SK-N-SH (cell line): ENCODE results near the gene RLBP1. TPM values are rescaled to one million over a fixed set of nuclear protein-coding genes. Genes with fewer than 3 reads are reported as not detected.

ENCODE experiments used
- CTCF ChIA-PET: fragments of 300-600, 350-600 bp; formaldehyde crosslinking; extraction: SDS; loops from one replicate; lab custom pipeline; 2021; lab: Yijun Ruan, JAX
- POLR2A ChIA-PET: fragments of 350-600 bp; sonication (Branson Sonifier 250); formaldehyde crosslinking; extraction: SDS; loops from one replicate; lab custom pipeline; 2020; ENCODE audit warnings: antibody characterized with exemption, inconsistent platforms; lab: Yijun Ruan, JAX
- DNase-seq: peaks from one replicate; pipeline ENCODE4 v3.0.0; 2012
- H2AFZ ChIP-seq: fragments of 200-600 bp; sonication (generic); 2 replicates; pipeline ENCODE4 v1.8.1; 2016; ENCODE audit warnings: antibody characterized with exemption, mild to moderate bottlenecking, low read depth
- H3F3A ChIP-seq: fragments of 200-600 bp; sonication (generic); replicated peaks from 2 replicates; pipeline ENCODE3; 2016; ENCODE audit warnings: antibody characterized with exemption, mild to moderate bottlenecking; ENCODE audit not compliant: insufficient read depth
- H3K27ac ChIP-seq, 2 experiments: fragments of 200-500 bp in 1 of 2; fragments of 200-600 bp in 1 of 2; sonication (Bioruptor generic) in 1 of 2; sonication (generic), shearing (Covaris generic) in 1 of 2; 2 replicates each; pipeline versions ENCODE4 v1.5.1 to v1.6.1; 2014 to 2016; ENCODE audit warnings: low read depth in 2 of 2, inconsistent platforms in 1 of 2, low read length in 1 of 2, mild to moderate bottlenecking in 1 of 2, mixed read lengths in 1 of 2
- H3K27me3 ChIP-seq: fragments of 200-600 bp; sonication (generic), shearing (Covaris generic); 2 replicates; pipeline ENCODE4 v1.6.1; 2016; ENCODE audit warnings: mixed run types; ENCODE audit not compliant: insufficient read depth
- H3K36me3 ChIP-seq, 2 experiments: fragments of 200-500 bp in 1 of 2; fragments of 200-600 bp in 1 of 2; sonication (Bioruptor generic) in 1 of 2; sonication (generic) in 1 of 2; replicated peaks in 1 of 2; 2 replicates each; pipeline versions ENCODE3 to v1.5.1; 2014 to 2016; ENCODE audit warnings: low read length in 1 of 2, mild to moderate bottlenecking in 1 of 2; ENCODE audit not compliant: insufficient read depth in 2 of 2, control insufficient read depth in 1 of 2
- H3K4me1 ChIP-seq, 2 experiments: fragments of 200-500 bp in 1 of 2; fragments of 200-600 bp in 1 of 2; sonication (Bioruptor generic) in 1 of 2; sonication (generic), shearing (Covaris generic) in 1 of 2; 2 replicates each; pipeline versions ENCODE4 v1.5.1 to v1.6.1; 2014 to 2016; ENCODE audit warnings: low read depth in 1 of 2, low read length in 1 of 2, mixed run types in 1 of 2; ENCODE audit not compliant: insufficient read depth in 2 of 2, control insufficient read depth in 1 of 2
- H3K4me2 ChIP-seq: fragments of 200-600 bp; sonication (generic), shearing (Covaris generic); 2 replicates; pipeline ENCODE4 v1.6.1; 2017; ENCODE audit warnings: mixed run types
- H3K4me3 ChIP-seq, 2 experiments: fragments of 200-500 bp in 1 of 2; fragments of 200-600 bp in 1 of 2; sonication (Bioruptor generic) in 1 of 2; sonication (generic), shearing (Covaris generic) in 1 of 2; 2 replicates each; pipeline versions ENCODE4 v1.5.1 to v1.8.1; 2014 to 2016; ENCODE audit warnings: low read depth in 2 of 2, inconsistent platforms in 1 of 2, low read length in 1 of 2, mild to moderate bottlenecking in 1 of 2, mixed read lengths in 1 of 2, moderate library complexity in 1 of 2
- H3K79me2 ChIP-seq: fragments of 200-600 bp; sonication (generic); 2 replicates; pipeline ENCODE4 v1.8.1; 2017; ENCODE audit warnings: mild to moderate bottlenecking; ENCODE audit not compliant: insufficient read depth
- H3K9ac ChIP-seq: fragments of 200-600 bp; sonication (generic); 2 replicates; pipeline ENCODE4 v1.6.1; 2017; ENCODE audit warnings: mixed run types
- H3K9me2 ChIP-seq: fragments of 200-600 bp; sonication (generic); 2 replicates; pipeline ENCODE4 v1.6.1; 2017; ENCODE audit warnings: mixed run types
- H3K9me3 ChIP-seq: fragments of 200-600 bp; sonication (generic); 2 replicates; pipeline ENCODE4 v1.6.1; 2017; ENCODE audit warnings: mixed run types, mild to moderate bottlenecking, moderate library complexity
- H4K20me1 ChIP-seq: fragments of 200-600 bp; sonication (generic); 2 replicates; pipeline ENCODE4 v1.6.1; 2017; ENCODE audit warnings: mild to moderate bottlenecking, mixed run types; ENCODE audit not compliant: insufficient read depth
- ELF1 ChIP-seq: IDR thresholded peaks from 2 replicates; pipeline ENCODE4 v1.4.0; 2012
- EP300 ChIP-seq, 2 experiments: IDR thresholded peaks; 2 replicates each; pipeline versions ENCODE4 v1.4.0 to v1.6.1; 2012; ENCODE audit warnings: borderline replicate concordance in 1 of 2, low read depth in 1 of 2, low read length in 1 of 2
- GABPA ChIP-seq: IDR thresholded peaks from 2 replicates; pipeline ENCODE4 v1.4.0; 2012; ENCODE audit warnings: low read depth, mild to moderate bottlenecking
- JUND ChIP-seq: IDR thresholded peaks from 2 replicates; pipeline ENCODE4 v1.4.0; 2012
- MEF2A ChIP-seq: IDR thresholded peaks from 2 replicates; pipeline ENCODE4 v1.4.0; 2012; ENCODE audit warnings: low read depth, borderline replicate concordance
- RCOR1 ChIP-seq: fragments of 150-350 bp; IDR thresholded peaks from 2 replicates; pipeline ENCODE4 v1.6.1; 2017; ENCODE audit warnings: antibody characterized with exemption, low read length
- RFX5 ChIP-seq: IDR thresholded peaks from 2 replicates; pipeline ENCODE4 v1.6.1; 2012; ENCODE audit warnings: mild to moderate bottlenecking, improper control_type of control experiment, low read length
- RXRA ChIP-seq: IDR thresholded peaks from 2 replicates; pipeline ENCODE4 v1.4.0; 2012; ENCODE audit warnings: low read depth, mild to moderate bottlenecking, borderline replicate concordance
- SIN3A ChIP-seq: IDR thresholded peaks from 2 replicates; pipeline ENCODE4 v1.6.1; 2012; ENCODE audit warnings: low read depth, mild to moderate bottlenecking, low read length, moderate library complexity, borderline replicate concordance
- SMC3 ChIP-seq: IDR thresholded peaks from 2 replicates; pipeline ENCODE4 v1.6.1; 2012; ENCODE audit warnings: low read depth, low read length, improper control_type of control experiment
- TAF1 ChIP-seq: IDR thresholded peaks from 2 replicates; pipeline ENCODE4 v1.6.1; 2012; ENCODE audit warnings: low read depth, mild to moderate bottlenecking, low read length, moderate library complexity, borderline replicate concordance
- TEAD4 ChIP-seq: IDR thresholded peaks from 2 replicates; pipeline ENCODE4 v1.4.0; 2012; ENCODE audit warnings: mild to moderate bottlenecking, borderline replicate concordance; ENCODE audit not compliant: insufficient read depth
- YY1 ChIP-seq: IDR thresholded peaks from 2 replicates; pipeline ENCODE4 v1.4.0; 2012; ENCODE audit warnings: low read depth, mild to moderate bottlenecking
- WGBS: methylation state at CpG from one replicate; pipeline ENCODE4 v1.1.6; 2017; ENCODE audit warnings: low lambda C conversion rate; 5-methylcytosine and 5-hydroxymethylcytosine counted together
- polyA plus RNA-seq, 3 experiments: library from polyadenylated mRNA; depleted of rRNA; stranded (reverse); fragments of >200 nt; gene quantifications; 2 replicates each; pipeline ENCODE4 v1.2.3, GENCODE V29; 2012
- TF ChIP-seq, protein P1 (sequence below): IDR thresholded peaks from 2 replicates; pipeline ENCODE4 v1.4.0; 2012; ENCODE audit warnings: low read depth
- TF ChIP-seq, protein P2 (sequence below): fragments of 200-600 bp; sonication (generic); IDR thresholded peaks from 2 replicates; pipeline ENCODE4 v1.6.1; 2017; ENCODE audit warnings: antibody characterized with exemption, mild to moderate bottlenecking, moderate library complexity
- TF ChIP-seq, protein P3 (sequence below): IDR thresholded peaks from 2 replicates; pipeline ENCODE4 v1.4.0; 2012; ENCODE audit warnings: low read depth, borderline replicate concordance
- TF ChIP-seq, protein P4 (sequence below): fragments of 150-350 bp; IDR thresholded peaks from 2 replicates; pipeline ENCODE4 v1.6.1; 2016; ENCODE audit warnings: mild to moderate bottlenecking, low read depth, low read length
- TF ChIP-seq, protein P5 (sequence below): IDR thresholded peaks from 2 replicates; pipeline ENCODE4 v1.4.0; 2012; ENCODE audit warnings: low read depth, borderline replicate concordance

The RLBP1 gene
- polyA plus RNA-seq, 1 of the 3 experiments (the other 2 are of a cell fraction): not detected

DNA sequence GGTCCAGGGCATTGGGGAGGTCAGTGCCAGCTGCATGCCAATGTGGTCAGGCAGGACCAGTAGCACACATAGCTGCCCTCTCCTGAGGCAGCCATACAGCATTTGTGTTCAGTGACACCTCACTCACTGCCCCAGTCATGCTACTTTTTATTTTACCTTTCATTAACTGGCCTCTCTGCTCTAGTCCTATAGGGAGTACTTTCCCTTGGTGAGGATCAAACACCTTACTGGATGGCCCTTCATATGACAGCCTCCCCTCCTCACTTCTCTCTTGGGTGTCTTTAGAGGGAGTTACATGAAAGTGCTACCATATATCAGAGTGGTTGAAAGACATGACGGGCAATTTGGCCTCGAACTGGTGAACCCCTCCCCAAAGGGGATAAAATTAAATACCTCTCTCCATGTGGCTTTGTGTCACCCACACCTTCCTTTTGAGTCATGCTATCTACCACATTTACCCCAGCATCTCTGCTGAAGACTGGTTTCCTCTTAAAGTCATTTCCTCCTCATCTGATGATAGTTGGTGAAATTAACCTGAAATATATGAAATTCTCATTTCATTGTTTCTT, 17.6 kb downstream of the RLBP1 start:
- Histone ChIP-seq H3K4me3 (no peak overlapping the region), H3F3A (peaks cover 3% of the 10 kb centered on the region), H2AFZ (no peak overlapping the region), H3K9ac (no peak overlapping the region), H3K27me3 (no peaks in the 10 kb centered on the region), H3K4me2 (no peak overlapping the region), H3K9me3 (no peaks in the 10 kb centered on the region), H4K20me1 (no peaks in the 10 kb centered on the region), H3K27ac (no peak overlapping the region), H3K9me2 (no peaks in the 10 kb centered on the region), H3K4me1 (no peaks in the 10 kb centered on the region; a peak in 1 of 4 replicates), H3K79me2 (no peaks in the 10 kb centered on the region), H3K36me3 (peaks cover 0 to 3% of the 10 kb centered on the region in 2 experiments)
- POLR2A ChIA-PET: no interaction called here
- no peak for DNase-seq
- CTCF ChIA-PET: interaction anchor here (1.1 to 1.2 kb wide), 2 partner anchors 9 to 128 kb away, joined by 3 read pairs; no protein-coding TSS in a partner anchor
- WGBS: 54% methylated on average over 2 of the region's 2 CpGs
- TF ChIP-seq, protein P1, sequence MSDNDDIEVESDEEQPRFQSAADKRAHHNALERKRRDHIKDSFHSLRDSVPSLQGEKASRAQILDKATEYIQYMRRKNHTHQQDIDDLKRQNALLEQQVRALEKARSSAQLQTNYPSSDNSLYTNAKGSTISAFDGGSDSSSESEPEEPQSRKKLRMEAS: no peak
- no peak for TF ChIP-seq RCOR1
- TF ChIP-seq TEAD4: no peak
- no peak for TF ChIP-seq SIN3A
- TF ChIP-seq EP300 (IDR thresholded peaks at IDR 0.05; ENCODE audit: borderline replicate concordance in 1 of 2, low read depth in 1 of 2, low read length in 1 of 2): no peak
- no peak for TF ChIP-seq JUND
- TF ChIP-seq, protein P2, sequence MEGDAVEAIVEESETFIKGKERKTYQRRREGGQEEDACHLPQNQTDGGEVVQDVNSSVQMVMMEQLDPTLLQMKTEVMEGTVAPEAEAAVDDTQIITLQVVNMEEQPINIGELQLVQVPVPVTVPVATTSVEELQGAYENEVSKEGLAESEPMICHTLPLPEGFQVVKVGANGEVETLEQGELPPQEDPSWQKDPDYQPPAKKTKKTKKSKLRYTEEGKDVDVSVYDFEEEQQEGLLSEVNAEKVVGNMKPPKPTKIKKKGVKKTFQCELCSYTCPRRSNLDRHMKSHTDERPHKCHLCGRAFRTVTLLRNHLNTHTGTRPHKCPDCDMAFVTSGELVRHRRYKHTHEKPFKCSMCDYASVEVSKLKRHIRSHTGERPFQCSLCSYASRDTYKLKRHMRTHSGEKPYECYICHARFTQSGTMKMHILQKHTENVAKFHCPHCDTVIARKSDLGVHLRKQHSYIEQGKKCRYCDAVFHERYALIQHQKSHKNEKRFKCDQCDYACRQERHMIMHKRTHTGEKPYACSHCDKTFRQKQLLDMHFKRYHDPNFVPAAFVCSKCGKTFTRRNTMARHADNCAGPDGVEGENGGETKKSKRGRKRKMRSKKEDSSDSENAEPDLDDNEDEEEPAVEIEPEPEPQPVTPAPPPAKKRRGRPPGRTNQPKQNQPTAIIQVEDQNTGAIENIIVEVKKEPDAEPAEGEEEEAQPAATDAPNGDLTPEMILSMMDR: no peak
- no peak for TF ChIP-seq SMC3

DNA sequence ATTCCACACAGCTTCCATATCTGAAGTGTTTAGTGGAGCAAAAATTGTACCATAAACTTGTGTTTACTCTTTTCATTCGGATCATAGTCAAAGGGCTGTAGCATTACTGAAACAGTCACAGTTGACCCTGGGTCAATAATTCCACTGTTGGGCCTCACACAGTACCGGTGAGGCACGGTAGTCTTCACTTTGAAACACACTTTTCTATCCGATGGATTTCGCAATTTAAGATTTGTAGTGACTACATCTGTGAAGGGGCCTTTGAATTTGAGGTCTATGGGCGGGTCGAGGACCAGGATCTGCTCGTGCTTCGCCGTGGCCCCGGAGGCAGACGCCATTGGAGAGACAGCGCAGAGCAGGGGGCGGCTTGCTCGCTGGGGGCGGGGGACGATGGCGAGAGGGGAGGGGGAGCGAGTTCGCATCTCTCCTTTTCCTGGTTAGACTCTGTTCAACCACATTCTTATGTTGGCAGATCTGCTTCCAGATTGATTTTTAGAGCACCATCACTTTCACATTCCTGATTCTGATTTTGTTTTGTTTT, 19.8 kb downstream of the RLBP1 start:
- Histone ChIP-seq H2AFZ (no peak overlapping the region), H3K4me2 (no peak overlapping the region), H3K9me2 (no peaks in the 10 kb centered on the region), H3K4me3 (no peak overlapping the region), H3K36me3 (peaks cover 0 to 24% of the 10 kb centered on the region in 2 experiments), H3K27ac (no peak overlapping the region), H4K20me1 (no peaks in the 10 kb centered on the region), H3K9ac (no peak overlapping the region), H3K4me1 (no peaks in the 10 kb centered on the region; a peak in 1 of 4 replicates), H3K27me3 (no peaks in the 10 kb centered on the region), H3F3A (peaks cover 3% of the 10 kb centered on the region), H3K79me2 (no peaks in the 10 kb centered on the region), H3K9me3 (no peaks in the 10 kb centered on the region)
- POLR2A ChIA-PET: no interaction called here
- CTCF ChIA-PET: interaction anchor here (2.7 kb wide), 1 partner anchor 24 kb away, joined by 8 read pairs; no protein-coding TSS in a partner anchor
- 96% methylated on average over 20 of the region's 20 CpGs for WGBS
- DNase-seq: no peak
- TF ChIP-seq MEF2A: no peak
- TF ChIP-seq, protein P3, sequence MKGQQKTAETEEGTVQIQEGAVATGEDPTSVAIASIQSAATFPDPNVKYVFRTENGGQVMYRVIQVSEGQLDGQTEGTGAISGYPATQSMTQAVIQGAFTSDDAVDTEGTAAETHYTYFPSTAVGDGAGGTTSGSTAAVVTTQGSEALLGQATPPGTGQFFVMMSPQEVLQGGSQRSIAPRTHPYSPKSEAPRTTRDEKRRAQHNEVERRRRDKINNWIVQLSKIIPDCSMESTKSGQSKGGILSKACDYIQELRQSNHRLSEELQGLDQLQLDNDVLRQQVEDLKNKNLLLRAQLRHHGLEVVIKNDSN: no peak
- no peak for TF ChIP-seq YY1
- TF ChIP-seq RFX5: no peak
- TF ChIP-seq SMC3: no peak
- no peak for TF ChIP-seq GABPA
- TF ChIP-seq, protein P4, sequence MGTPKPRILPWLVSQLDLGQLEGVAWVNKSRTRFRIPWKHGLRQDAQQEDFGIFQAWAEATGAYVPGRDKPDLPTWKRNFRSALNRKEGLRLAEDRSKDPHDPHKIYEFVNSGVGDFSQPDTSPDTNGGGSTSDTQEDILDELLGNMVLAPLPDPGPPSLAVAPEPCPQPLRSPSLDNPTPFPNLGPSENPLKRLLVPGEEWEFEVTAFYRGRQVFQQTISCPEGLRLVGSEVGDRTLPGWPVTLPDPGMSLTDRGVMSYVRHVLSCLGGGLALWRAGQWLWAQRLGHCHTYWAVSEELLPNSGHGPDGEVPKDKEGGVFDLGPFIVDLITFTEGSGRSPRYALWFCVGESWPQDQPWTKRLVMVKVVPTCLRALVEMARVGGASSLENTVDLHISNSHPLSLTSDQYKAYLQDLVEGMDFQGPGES: no peak
- TF ChIP-seq, protein P5, sequence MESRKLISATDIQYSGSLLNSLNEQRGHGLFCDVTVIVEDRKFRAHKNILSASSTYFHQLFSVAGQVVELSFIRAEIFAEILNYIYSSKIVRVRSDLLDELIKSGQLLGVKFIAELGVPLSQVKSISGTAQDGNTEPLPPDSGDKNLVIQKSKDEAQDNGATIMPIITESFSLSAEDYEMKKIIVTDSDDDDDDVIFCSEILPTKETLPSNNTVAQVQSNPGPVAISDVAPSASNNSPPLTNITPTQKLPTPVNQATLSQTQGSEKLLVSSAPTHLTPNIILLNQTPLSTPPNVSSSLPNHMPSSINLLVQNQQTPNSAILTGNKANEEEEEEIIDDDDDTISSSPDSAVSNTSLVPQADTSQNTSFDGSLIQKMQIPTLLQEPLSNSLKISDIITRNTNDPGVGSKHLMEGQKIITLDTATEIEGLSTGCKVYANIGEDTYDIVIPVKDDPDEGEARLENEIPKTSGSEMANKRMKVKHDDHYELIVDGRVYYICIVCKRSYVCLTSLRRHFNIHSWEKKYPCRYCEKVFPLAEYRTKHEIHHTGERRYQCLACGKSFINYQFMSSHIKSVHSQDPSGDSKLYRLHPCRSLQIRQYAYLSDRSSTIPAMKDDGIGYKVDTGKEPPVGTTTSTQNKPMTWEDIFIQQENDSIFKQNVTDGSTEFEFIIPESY: no peak
- TF ChIP-seq, protein P1: no peak
- no peak for TF ChIP-seq ELF1
- TF ChIP-seq RXRA: no peak
- TF ChIP-seq TAF1: no peak
- no peak for TF ChIP-seq JUND
